DMS153 (cell line): ENCODE data around the gene DNA2.

Experiments used
- DNase-seq: peaks from one replicate; lab custom pipeline; 2025; lab: John Stamatoyannopoulos, UW

The DNA2 gene

GRCh38 chr10:68442971-68443370 is 28.8 kb downstream of the DNA2 start:
- no peak for DNase-seq

- no peak for DNase-seq
Observed at GRCh38 chr10:68440898-68441297, 30.9 kb downstream of the DNA2 start.

GRCh38 chr10:68435803-68436202 is 36.0 kb downstream of the DNA2 start:
- no peak for DNase-seq

GRCh38 chr10:68434657-68435056 is 37.1 kb downstream of the DNA2 start:
- DNase-seq: no peak

- DNase-seq: no peak
Observed at GRCh38 chr10:68428396-68429104, 43.2 kb downstream of the DNA2 start.

- DNase-seq: no peak
Observed at GRCh38 chr10:68424454-68425014, 47.2 kb downstream of the DNA2 start.

GRCh38 chr10:68423522-68423921 is 48.3 kb downstream of the DNA2 start:
- DNase-seq: no peak

- DNase-seq: no peak
Observed at GRCh38 chr10:68419376-68419775, 52.4 kb downstream of the DNA2 start.

- no peak for DNase-seq
Observed at GRCh38 chr10:68408898-68409518, 62.8 kb downstream of the DNA2 start.

GRCh38 chr10:68406815-68407548 is 64.8 kb downstream of the DNA2 start, which contains the start of gene RUFY2:
RUFY2 (minus strand) TSS chr10:68407277; CDS start chr10:68407189, 88 bp downstream.
- DNase-seq: peak; percentile 49

- peak; percentile 2 for DNase-seq
Observed at GRCh38 chr10:68406111-68406814, 65.5 kb downstream of the DNA2 start.

GRCh38 chr10:68403701-68404100 is 68.1 kb downstream of the DNA2 start:
- no peak for DNase-seq

- no peak for DNase-seq
Observed at GRCh38 chr10:68402276-68402675, 69.5 kb downstream of the DNA2 start.

GRCh38 chr10:68397005-68397404 is 74.8 kb downstream of the DNA2 start:
- DNase-seq: no peak

- no peak for DNase-seq
Observed at GRCh38 chr10:68385740-68386139, 86.0 kb downstream of the DNA2 start.

GRCh38 chr10:68371604-68372003 is 100.2 kb downstream of the DNA2 start:
- no peak for DNase-seq

- DNase-seq: no peak
Observed at GRCh38 chr10:68367121-68367520, 104.7 kb downstream of the DNA2 start.

GRCh38 chr10:68366600-68366999 is 105.2 kb downstream of the DNA2 start:
- DNase-seq: no peak

GRCh38 chr10:68365611-68366010 is 106.2 kb downstream of the DNA2 start:
- DNase-seq: no peak

GRCh38 chr10:68364101-68364886 is 107.5 kb downstream of the DNA2 start:
- no peak for DNase-seq
